ENCODE results near the gene CHAT. TPM values are rescaled to one million over a fixed set of nuclear protein-coding genes. Genes with fewer than 3 reads are reported as not detected.

The CHAT gene
- total RNA-seq, 1 experiment from 2014 or later: not detected

DNA sequence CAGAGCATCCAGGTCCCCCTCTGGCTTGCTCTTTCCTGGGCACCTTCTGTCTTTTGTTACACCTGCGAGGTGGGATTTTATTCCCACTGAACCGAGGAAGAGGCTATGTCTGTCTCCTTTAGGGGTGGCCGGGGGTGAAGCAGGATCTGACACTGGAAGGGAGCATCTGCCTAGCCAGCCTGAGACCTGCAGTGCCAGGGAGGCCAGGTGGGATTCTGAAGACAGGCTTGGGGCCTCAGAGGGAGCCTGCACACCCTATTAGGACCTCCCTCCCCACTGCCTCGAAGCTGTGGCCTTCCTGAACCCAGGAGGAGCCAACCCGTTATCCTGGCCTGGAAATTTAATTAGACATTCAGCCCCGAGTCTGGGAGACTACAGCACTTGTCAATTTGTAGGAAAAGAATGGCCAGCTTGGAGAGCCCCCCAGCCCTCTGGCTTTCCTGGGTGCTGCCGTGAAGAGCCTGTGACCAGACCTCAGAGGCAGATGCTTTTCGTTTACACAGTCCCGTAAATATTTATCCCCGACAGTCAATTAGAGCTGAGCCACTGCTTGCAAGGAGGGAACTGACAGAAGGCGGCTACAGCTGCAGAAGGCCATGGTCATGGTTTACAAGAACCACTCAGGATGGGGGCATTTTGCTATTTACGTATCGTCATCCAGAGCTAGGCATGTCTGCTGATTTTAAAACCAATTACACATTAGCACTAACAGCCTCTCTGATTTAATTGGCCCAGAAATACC lies 19.7 kb downstream of the CHAT start:
- H3K9me3 Mint-ChIP-seq (ENCODE audit: unreplicated experiment): no peaks in the 10 kb centered on the region
- H3K4me3 Mint-ChIP-seq (ENCODE audit: unreplicated experiment): no peak overlapping the region
- CTCF ChIA-PET: interaction anchor here (0.8 kb wide), 1 partner anchor 17 kb away, joined by 3 read pairs; no protein-coding TSS in a partner anchor
- no peaks in the 10 kb centered on the region for H3K4me1 Mint-ChIP-seq (ENCODE audit: insufficient read depth, unreplicated experiment)
- H3K27me3 Mint-ChIP-seq (ENCODE audit: insufficient read depth, unreplicated experiment): peaks cover 26% of the 10 kb centered on the region
- no TSS peak for BruUV-seq (replicated peaks)
- no peak overlapping the region for H3K27ac Mint-ChIP-seq (ENCODE audit: low read depth, unreplicated experiment)
- intact Hi-C loops (cut with micrococcal nuclease): no loop called here
- POLR2A ChIA-PET: no interaction called here
- H3K36me3 Mint-ChIP-seq (ENCODE audit: insufficient read depth, unreplicated experiment): no peaks in the 10 kb centered on the region
- TF ChIP-seq, protein P1, sequence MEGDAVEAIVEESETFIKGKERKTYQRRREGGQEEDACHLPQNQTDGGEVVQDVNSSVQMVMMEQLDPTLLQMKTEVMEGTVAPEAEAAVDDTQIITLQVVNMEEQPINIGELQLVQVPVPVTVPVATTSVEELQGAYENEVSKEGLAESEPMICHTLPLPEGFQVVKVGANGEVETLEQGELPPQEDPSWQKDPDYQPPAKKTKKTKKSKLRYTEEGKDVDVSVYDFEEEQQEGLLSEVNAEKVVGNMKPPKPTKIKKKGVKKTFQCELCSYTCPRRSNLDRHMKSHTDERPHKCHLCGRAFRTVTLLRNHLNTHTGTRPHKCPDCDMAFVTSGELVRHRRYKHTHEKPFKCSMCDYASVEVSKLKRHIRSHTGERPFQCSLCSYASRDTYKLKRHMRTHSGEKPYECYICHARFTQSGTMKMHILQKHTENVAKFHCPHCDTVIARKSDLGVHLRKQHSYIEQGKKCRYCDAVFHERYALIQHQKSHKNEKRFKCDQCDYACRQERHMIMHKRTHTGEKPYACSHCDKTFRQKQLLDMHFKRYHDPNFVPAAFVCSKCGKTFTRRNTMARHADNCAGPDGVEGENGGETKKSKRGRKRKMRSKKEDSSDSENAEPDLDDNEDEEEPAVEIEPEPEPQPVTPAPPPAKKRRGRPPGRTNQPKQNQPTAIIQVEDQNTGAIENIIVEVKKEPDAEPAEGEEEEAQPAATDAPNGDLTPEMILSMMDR (IDR thresholded peaks at IDR 0.05; ENCODE audit: unreplicated experiment): no peak
- no peak for DNase-seq (ENCODE audit: unreplicated experiment)

DNA sequence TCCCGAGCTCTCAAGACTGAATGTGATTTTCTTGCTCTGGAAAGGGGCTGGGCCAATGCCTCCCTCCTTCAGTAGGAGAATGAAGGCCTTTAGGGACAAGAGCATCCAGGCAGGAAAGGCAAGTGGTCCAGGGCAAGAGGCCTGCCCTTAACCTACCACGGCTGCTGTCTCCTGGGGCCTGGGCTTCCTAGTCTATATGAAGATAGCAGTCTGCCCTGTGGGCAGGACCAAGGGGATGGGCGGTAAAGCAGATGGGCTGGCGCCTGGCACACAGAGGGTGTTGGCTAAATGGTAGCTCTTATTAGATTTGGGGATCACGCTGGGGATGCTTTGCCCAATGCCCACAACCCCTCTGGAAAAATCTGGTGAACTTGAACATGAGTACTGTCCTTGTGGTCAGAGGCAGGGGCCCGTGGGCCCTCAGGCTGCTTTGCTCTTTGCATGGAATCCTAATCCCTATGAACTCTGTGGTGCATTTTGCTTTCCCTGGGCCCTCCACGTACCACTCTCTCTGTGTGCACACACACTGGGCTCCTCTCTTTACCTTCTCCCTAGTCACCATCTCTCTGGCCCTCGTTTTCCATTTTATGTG lies 20.3 kb downstream of the CHAT start:
- H3K4me3 Mint-ChIP-seq (ENCODE audit: unreplicated experiment): no peak overlapping the region
- CTCF ChIA-PET: interaction anchor here (0.6 to 0.8 kb wide), 2 partner anchors 16 to 42 kb away, joined by 3 read pairs; no protein-coding TSS in a partner anchor
- no TSS peak for BruUV-seq (replicated peaks)
- peaks cover 30% of the 10 kb centered on the region for H3K27me3 Mint-ChIP-seq (ENCODE audit: insufficient read depth, unreplicated experiment)
- intact Hi-C loops (cut with micrococcal nuclease): no loop called here
- no peak overlapping the region for H3K27ac Mint-ChIP-seq (ENCODE audit: low read depth, unreplicated experiment)
- TF ChIP-seq, protein P1 (IDR thresholded peaks at IDR 0.05; ENCODE audit: unreplicated experiment): no peak
- POLR2A ChIA-PET: no interaction called here
- no peaks in the 10 kb centered on the region for H3K36me3 Mint-ChIP-seq (ENCODE audit: insufficient read depth, unreplicated experiment)
- DNase-seq (ENCODE audit: unreplicated experiment): no peak
- H3K9me3 Mint-ChIP-seq (ENCODE audit: unreplicated experiment): no peaks in the 10 kb centered on the region
- no peaks in the 10 kb centered on the region for H3K4me1 Mint-ChIP-seq (ENCODE audit: insufficient read depth, unreplicated experiment)

DNA sequence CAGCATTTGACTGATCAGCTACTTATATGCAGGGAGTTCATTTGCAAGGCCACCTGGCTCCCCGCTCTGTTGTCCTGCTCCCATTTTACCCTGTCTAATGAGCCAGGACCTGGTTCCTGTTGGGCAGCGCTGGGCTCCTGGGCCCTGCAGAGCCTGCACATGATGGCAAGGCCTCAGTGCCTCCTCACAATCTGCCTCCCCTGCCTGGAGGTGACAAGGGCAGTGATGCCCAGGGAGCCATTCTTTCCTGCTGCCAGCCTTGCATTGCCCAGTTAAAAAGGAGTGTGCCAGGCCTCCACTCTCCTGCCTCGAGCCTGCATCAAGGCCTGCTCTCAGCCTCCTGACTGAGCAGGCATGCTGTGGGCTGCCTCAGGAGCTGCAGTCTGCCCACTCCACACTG lies 28.5 kb downstream of the CHAT start:
- BruUV-seq (replicated peaks): no TSS peak
- intact Hi-C loops (cut with micrococcal nuclease): no loop called here
- H3K36me3 Mint-ChIP-seq (ENCODE audit: insufficient read depth, unreplicated experiment): no peaks in the 10 kb centered on the region
- no peak overlapping the region for H3K27ac Mint-ChIP-seq (ENCODE audit: low read depth, unreplicated experiment)
- H3K4me3 Mint-ChIP-seq (ENCODE audit: unreplicated experiment): no peak overlapping the region
- TF ChIP-seq, protein P1 (IDR thresholded peaks at IDR 0.05; ENCODE audit: unreplicated experiment): no peak
- ChIA-PET POLR2A (interaction anchor here (1.3 kb wide), 1 partner anchor 103 kb away, joined by 3 read pairs; the partner anchor contains the start of gene ERCC6), CTCF (no interaction called here)
- H3K9me3 Mint-ChIP-seq (ENCODE audit: unreplicated experiment): no peaks in the 10 kb centered on the region
- peaks cover 49% of the 10 kb centered on the region for H3K27me3 Mint-ChIP-seq (ENCODE audit: insufficient read depth, unreplicated experiment)
- no peaks in the 10 kb centered on the region for H3K4me1 Mint-ChIP-seq (ENCODE audit: insufficient read depth, unreplicated experiment)
- DNase-seq (ENCODE audit: unreplicated experiment): no peak

DNA sequence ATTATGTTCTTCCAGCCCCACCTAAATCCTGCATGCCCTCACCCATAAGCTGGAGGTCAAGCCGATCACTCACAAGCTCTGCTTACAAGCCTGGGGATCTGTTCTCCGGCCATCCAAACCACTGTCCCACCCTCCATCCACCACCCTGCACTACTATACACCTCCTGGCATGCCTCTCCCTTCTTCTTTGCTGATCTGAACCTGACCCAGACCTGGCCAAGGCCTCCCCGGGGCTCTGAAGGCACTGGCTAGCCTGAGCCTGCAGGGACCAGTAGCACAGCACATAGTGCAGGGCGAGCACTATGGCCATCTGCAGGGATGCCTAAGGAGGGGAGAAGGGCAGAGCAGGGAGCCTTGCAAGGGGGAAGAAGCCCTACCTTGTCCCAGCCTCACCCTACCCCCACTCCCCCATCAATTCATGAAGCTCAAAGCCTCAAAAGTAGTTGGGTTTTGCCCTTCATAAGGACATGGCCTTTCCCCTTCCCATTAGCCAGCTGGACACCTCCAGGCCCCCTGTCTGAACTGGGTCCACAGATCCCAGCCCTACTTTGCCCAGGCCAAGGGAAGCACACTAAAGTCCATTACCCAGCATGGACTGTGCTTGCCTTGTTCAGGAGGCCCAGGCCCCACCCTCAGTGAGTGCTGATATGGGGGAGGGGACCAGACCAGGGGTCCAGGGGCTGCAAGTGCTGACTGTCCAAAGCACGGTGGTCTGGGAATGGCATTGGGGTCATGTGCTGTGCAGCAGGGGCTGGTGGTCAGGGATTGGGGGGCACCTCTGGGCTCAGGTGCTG lies 29.6 kb downstream of the CHAT start:
- Mint-ChIP-seq H3K27me3 (ENCODE audit: insufficient read depth, unreplicated experiment) (peaks cover 38% of the 10 kb centered on the region), H3K36me3 (ENCODE audit: insufficient read depth, unreplicated experiment) (no peaks in the 10 kb centered on the region), H3K27ac (ENCODE audit: low read depth, unreplicated experiment) (no peak overlapping the region), H3K4me1 (ENCODE audit: insufficient read depth, unreplicated experiment) (no peaks in the 10 kb centered on the region), H3K9me3 (ENCODE audit: unreplicated experiment) (no peaks in the 10 kb centered on the region), H3K4me3 (ENCODE audit: unreplicated experiment) (no peak overlapping the region)
- no TSS peak for BruUV-seq (replicated peaks)
- TF ChIP-seq, protein P1 (IDR thresholded peaks at IDR 0.05; ENCODE audit: unreplicated experiment): no peak
- POLR2A ChIA-PET: interaction anchor here (0.7 to 1.3 kb wide), 3 partner anchors 19 to 1512 kb away, joined by 3 read pairs; partner anchors contain the start of gene ERCC6
- intact Hi-C loops (cut with micrococcal nuclease): no loop called here
- CTCF ChIA-PET: no interaction called here
- DNase-seq (ENCODE audit: unreplicated experiment): no peak

Data from MCF 10A (cell line).